ENCODE measurements around the gene RBM15B.
"Not testable (repeated sequence)": the region's sequence is repeated elsewhere in the genome, so short reads cannot be mapped to it uniquely, and the experiment has no call there.

RBM15B gene, protein sequence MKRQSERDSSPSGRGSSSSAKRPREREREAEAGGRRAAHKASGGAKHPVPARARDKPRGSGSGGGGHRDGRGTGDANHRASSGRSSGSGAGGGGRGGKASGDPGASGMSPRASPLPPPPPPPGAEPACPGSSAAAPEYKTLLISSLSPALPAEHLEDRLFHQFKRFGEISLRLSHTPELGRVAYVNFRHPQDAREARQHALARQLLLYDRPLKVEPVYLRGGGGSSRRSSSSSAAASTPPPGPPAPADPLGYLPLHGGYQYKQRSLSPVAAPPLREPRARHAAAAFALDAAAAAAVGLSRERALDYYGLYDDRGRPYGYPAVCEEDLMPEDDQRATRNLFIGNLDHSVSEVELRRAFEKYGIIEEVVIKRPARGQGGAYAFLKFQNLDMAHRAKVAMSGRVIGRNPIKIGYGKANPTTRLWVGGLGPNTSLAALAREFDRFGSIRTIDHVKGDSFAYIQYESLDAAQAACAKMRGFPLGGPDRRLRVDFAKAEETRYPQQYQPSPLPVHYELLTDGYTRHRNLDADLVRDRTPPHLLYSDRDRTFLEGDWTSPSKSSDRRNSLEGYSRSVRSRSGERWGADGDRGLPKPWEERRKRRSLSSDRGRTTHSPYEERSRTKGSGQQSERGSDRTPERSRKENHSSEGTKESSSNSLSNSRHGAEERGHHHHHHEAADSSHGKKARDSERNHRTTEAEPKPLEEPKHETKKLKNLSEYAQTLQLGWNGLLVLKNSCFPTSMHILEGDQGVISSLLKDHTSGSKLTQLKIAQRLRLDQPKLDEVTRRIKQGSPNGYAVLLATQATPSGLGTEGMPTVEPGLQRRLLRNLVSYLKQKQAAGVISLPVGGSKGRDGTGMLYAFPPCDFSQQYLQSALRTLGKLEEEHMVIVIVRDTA

GRCh38 chr3:51391075-51391565, at the start of gene RBM15B:
TSS of gene RBM15B (plus strand) at chr3:51391285. CDS start at chr3:51391400, 115 bp downstream.
- peak; percentile 94 for DNase-seq (ENCODE audit: low spot score)

- no peak for DNase-seq (ENCODE audit: low spot score)
Observed at GRCh38 chr3:51343918-51344687, 47.0 kb upstream of the RBM15B start.

GRCh38 chr3:51350751-51351150, 40.3 kb upstream of the RBM15B start:
- DNase-seq (ENCODE audit: low spot score): peak; percentile 37

GRCh38 chr3:51353131-51353530, 38.0 kb upstream of the RBM15B start:
- DNase-seq (ENCODE audit: low spot score): no peak

DNA sequence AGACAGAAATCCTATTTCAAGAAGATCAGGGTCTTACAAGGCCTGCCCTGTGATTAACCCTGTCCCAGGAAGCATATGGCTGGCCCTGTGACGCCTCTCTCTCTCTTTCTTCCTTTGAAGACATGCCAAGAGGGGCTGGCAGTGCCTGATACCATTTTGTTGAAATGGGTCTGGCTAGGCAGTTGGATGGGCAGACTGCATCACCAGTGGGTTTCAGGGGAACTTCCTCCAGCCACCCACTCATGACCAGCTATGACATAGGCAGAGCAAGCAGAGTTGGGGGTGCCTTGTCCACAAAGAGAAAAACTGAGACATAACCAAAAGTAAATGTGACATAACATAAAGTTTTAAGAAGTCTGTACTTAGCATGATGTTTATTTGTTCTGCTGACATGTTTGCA, 37.4 kb upstream of the RBM15B start:
- DNase-seq (ENCODE audit: low spot score): no peak

- no peak for DNase-seq (ENCODE audit: low spot score)
Observed at GRCh38 chr3:51354172-51354571, 36.9 kb upstream of the RBM15B start.

DNA sequence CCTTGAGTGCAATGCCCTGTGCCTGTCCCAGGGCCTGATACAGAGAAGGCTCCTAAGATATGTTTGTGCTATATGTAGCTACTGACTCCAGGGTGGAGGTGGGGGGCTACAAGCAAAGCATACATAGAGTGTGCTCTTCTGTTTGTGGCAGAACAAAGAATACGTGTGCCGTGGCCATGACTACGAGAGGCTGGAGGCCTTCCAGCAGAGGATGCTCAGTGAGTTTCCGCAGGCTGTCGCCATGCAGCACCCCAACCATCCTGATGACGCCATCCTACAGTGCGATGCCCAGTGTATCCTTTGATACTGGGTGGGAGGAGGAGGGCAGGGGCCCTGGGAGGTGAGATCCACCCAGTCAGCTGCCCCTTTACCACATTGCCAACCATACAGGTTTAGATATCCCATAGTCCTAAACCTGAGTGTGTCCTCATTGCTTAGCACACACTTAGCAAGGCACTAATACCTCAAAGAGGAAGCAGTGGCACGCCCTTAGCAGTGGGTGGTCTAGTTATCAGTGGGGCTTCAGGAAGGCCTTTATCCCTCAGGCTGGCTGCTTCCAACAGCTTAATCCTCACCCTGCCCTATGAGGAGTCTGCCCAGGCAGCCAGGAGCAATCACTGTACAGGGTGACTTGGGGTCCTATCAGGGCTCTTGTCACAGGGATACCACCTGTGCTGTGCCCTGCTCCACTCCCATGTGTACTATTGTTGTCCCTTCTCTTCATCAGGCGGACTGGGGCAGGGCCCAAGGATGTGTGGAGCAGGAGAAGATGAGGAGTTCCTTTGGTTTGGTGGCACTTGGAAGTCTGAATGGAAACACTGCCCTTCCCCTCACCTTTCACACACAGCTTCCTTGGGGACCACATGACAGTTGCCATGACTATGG, 36.1 kb upstream of the RBM15B start:
- no peak for DNase-seq (ENCODE audit: low spot score)

DNA sequence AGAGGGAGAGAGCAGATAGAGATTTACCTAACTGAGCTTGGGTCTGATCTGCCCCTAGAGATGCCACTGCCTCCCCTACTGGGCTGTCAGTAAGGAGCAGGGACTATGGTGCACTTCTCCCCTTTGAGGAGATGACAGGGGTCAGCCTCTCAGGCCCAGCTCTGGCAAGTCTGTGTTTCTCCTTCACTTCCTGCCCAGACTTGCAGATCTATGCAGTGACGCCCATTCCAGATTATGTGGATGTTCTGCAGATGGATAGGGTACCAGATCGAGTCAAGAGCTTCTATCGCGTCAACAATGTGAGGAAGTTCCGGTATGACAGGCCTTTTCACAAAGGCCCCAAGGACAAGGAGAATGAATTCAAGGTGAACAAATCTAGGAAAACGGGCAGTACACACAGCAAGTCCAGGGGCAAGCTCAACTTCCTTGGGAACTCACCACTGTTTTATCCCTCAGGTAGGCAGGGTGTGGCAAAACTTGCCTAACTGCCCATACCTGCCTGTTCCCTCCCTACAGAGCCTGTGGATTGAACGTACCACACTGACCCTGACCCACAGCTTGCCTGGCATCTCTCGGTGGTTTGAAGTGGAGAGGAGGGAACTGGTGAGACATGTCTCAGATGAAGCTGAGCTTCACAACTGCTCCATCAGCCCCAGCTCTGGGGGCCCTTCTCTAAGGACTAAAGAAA, 35.0 kb upstream of the RBM15B start:
- no peak for DNase-seq (ENCODE audit: low spot score)

- no peak for DNase-seq (ENCODE audit: low spot score)
Observed at GRCh38 chr3:51357856-51358255, 33.2 kb upstream of the RBM15B start.

DNA sequence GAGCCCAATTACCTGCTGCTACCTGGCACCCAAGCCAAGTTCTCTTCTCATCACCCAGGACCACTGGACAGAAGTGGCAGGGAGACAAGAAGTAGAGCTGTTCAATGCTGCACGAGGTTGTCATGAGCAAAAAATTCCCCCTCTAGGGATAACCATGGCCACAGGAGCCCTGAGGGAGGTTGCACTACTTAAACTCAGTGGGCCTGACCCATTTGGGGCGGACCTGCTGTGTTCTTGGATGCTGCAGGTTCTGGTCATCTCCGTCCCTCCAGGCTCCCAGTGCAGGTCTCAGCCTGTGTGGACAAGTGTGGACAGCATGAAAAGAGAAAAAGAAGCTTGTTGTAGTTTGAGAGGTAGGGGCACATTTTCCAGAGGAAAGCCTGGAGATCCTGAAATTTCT, 32.1 kb upstream of the RBM15B start:
- no peak for DNase-seq (ENCODE audit: low spot score)

GRCh38 chr3:51360806-51361205, 30.3 kb upstream of the RBM15B start:
- no peak for DNase-seq (ENCODE audit: low spot score)

DNA sequence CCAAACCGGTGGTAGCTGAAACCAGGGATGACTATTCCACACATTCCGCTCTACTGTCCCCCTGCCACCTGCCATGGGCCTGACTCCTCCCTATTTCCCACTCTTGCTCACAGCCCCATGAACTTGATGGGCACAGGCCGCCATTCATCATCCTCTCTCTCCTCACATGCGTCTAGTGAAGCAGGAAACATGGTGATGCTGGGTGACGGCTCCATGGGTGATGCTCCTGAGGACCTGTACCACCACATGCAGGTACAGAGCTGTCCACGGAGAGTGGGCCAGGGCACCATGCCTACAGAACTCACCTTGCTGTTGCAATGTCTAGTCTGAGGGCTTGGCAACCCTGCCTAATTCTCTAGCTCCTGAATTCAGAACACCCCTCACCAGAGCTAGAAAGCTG, 29.3 kb upstream of the RBM15B start:
- no peak for DNase-seq (ENCODE audit: low spot score)

GRCh38 chr3:51362476-51362875, 28.6 kb upstream of the RBM15B start:
- DNase-seq (ENCODE audit: low spot score): no peak

DNA sequence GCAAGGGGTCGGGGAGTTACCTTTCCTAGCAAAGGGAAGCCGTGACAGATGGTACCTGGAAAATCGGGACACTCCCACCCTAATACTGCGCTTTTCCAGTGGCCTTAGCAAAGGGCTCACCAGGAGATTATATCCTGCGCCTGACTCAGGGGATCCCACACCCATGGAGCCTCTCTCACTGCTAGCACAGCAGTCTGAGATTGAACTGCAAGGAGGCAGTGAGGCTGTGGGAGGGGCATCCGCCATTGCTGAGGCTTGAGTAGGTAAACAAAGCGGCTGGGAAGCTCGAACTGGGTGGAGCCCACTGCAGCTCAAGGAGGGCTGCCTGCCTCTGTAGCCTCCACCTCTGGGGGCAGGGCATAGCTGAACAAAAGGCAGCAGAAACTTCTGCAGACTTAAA, 22.8 kb upstream of the RBM15B start:
- not testable (repeated sequence) for DNase-seq (ENCODE audit: low spot score)

DNA sequence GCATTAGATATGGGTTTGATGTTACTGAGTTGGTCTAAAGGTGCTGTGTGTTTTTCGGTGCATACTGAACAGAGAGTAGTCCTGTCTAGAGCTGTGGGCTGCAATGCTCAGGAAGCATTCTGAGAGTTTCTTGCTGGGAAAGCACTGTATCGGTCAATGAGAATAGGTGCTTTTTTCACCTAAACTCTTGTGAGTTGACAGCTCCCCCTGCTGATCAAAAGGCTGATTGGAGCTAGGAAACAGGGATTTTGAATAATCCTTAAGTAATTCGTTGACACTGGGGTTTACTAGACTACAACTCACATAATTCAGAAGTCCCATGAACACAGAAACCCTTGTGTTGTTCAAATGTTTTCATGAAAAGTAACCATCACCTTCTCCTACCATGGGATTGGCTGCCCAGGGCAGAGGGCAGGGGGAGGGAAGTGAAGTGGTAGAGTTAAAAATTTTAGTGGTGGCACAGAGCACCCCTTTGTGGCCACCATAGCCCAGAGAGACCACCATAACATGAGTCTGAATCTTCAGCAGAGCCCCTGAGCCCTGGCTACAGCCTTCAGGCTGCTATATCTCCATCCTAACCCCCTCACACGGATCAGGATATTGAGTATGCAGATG, 19.0 kb upstream of the RBM15B start:
- peak; percentile 39 for DNase-seq (ENCODE audit: low spot score)

DNA sequence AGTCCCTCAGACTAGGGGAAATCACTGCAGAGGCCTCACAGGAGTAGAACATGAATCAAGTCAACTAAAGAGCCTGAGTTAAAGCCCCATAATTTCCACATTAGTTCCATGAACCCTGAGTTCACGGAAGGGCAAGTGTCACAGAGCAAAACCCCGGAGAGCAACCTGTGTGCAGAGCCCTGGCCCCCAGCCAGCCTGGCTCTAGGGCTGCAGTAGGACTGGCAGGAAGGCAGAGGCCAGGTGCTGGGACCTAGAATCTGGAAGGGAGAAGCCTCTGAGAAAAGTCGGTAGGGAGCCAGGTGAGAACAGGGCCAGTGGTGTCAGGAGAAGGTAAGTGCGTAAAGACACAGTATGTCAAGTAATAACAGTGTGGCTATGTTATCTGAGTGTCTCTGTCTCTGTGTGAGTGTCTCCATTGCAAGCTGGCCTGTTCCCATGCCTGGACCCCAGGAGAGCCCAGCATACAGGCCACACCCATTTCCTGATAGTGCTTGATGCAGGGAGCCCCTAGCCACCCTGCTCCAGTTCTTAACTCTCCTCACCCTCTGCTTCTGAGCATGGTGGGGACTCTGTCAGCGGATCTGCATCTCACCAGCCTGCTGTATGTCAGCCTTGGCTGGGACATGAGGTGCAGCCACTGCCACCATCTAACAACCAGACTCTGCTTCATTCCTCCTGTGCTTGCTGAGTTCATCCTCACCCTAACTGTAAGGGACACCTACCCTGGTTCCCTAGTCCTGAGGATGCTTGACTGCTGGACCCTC, 17.2 kb upstream of the RBM15B start:
- no peak for DNase-seq (ENCODE audit: low spot score)

- no peak for DNase-seq (ENCODE audit: low spot score)
Observed at GRCh38 chr3:51374456-51374855, 16.6 kb upstream of the RBM15B start.

GRCh38 chr3:51375136-51375535, 15.9 kb upstream of the RBM15B start:
- no peak for DNase-seq (ENCODE audit: low spot score)

- DNase-seq (ENCODE audit: low spot score): no peak
Observed at GRCh38 chr3:51375571-51375970, 15.5 kb upstream of the RBM15B start.

Data from globus pallidus (tissue), 1 donor.